Measurements from ENCODE around the gene PLGLB2.
"Not testable (repeated sequence)": the region's sequence is repeated elsewhere in the genome, so short reads cannot be mapped to it uniquely, and the experiment has no call there.

Gene PLGLB2

GRCh38 chr2:87747791-87748190 is at the start of gene PLGLB2:
Gene PLGLB2 (plus strand): TSS chr2:87748087. CDS start chr2:87748154, 67 bp downstream.
- not testable (repeated sequence) for DNase-seq

- not testable (repeated sequence) for DNase-seq
These were observed 43.1 kb upstream of the PLGLB2 start for GRCh38 chr2:87704572-87705323.

DNA sequence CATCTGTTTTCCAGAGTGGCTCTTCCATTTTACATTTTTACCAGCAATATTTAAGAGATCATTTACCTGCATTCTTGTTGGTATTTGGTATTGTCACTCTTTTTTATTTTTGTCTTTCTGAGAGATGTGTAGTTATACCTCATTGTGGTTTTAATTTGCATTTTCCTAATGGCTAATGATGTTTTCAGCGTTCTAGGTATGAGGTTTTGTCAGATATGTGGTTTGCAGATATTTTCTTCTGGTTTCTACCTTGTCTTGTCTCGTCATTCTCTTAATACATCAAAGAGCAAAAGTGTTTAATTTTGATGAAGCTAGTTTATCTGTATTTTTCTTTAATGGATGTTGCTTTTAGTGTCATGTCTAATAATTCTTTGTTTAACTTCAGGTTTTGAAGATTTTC is 39.5 kb upstream of the PLGLB2 start:
- DNase-seq: not testable (repeated sequence)

GRCh38 chr2:87727940-87728599 is 19.8 kb upstream of the PLGLB2 start:
- not testable (repeated sequence) for DNase-seq

DNA sequence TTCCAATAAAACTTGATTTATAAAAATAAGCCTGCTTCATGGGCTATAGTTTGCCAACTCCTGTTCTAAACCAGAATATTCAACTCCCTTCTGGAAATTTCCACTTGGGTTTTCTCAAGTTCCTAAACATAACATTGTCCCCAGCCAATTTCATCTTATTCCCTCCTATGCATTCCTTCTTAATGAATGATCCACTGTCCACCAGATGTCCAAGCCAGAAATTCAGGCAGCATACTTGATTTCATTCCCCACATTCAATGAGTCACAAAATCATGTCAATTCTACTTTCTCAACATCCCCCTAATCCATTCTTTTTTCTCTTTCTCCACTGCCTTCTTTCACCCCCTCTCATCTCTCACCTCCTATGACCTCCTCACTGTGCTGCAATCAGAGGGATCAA is 7.0 kb upstream of the PLGLB2 start:
- not testable (repeated sequence) for DNase-seq

DNA sequence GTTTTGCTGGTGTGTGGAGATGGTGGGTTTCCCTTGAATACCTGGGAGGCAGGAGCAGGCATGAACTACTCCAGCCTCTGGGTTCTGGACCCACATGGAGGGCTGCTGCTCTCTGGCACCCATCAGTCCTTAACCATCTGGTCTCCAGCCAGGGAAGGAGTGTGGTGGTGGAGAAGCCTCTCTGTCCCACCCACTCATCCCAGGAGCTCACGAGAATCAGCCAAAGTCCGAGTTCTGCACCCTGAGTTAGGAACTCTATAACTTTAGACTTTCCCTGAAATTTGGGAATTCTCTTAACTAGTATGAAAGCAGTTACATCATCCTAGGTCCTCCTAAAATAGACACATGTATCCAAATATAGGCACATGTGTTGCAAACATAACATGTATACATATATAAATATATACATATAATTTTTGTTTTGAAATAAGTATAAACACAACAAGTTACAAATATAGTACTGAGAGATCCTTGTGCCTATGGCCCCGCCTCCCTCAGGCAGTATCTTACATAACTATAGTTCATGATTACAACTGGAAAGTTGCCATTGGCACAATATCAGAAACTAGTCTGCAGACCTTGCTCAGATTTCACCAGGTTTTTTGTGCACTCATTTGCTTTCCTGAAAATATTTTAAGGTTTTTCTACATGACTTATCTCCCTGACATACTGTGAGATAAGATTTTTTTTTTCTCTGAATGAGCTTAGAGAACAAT is 5.3 kb upstream of the PLGLB2 start:
- not testable (repeated sequence) for DNase-seq

DNA sequence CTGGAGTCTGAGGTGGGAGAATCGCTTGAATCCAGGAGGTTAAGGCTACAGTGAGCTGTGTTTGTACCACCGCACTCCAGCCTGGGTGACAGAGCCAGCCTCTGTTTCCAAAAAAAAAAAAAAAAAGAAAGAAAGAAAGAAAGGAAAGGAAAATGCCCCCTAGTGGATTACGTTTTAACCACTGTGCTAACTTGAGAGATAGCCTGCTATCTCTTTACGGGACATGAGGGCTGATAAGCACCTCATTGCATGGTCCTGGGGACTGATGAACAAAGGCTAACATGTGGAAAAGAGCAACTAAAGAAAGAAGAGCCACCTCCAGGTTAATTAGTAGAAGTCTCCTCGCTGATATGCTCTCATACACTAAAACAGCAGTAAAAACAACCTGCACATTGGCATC is 4.2 kb upstream of the PLGLB2 start:
- not testable (repeated sequence) for DNase-seq

- DNase-seq: not testable (repeated sequence)
These were observed 2.4 kb upstream of the PLGLB2 start for GRCh38 chr2:87745353-87745951.

GRCh38 chr2:87748524-87748923 is 637 bp downstream of the PLGLB2 start:
- not testable (repeated sequence) for DNase-seq

GRCh38 chr2:87750560-87750959 is 2.7 kb downstream of the PLGLB2 start:
- not testable (repeated sequence) for DNase-seq

GRCh38 chr2:87754759-87755158 is 6.9 kb downstream of the PLGLB2 start:
- not testable (repeated sequence) for DNase-seq
